IMR-90 (cell line): ENCODE measurements around the gene CYB5B. TPM values are rescaled to one million over a fixed set of nuclear protein-coding genes. Genes with fewer than 3 reads are reported as not detected.

Source experiments
- ATAC-seq: fragments of 200-7000 bp; cut with Tn5 transposase; 2 replicates; pipeline ENCODE4 v1.9.1; 2020; ENCODE audit warnings: low read depth, mild to moderate bottlenecking, moderate library complexity
- BruUV-seq: library from RNA; stranded (reverse); fragments of 400-500 nt; replicated peaks from 2 replicates; lab custom pipeline; 2021; lab: Mats Ljungman, UMichigan
- CTCF ChIA-PET: fragments of 300-600 bp; formaldehyde crosslinking; extraction: SDS; loops from one replicate; lab custom pipeline; 2021; ENCODE audit warnings: antibody characterized with exemption; lab: Yijun Ruan, JAX
- POLR2A ChIA-PET: fragments of 300-600 bp; sonication (Branson Sonifier 250); formaldehyde crosslinking; loops from one replicate; lab custom pipeline; 2022; ENCODE audit warnings: antibody characterized with exemption; ENCODE audit not compliant: unreplicated experiment; lab: Charles Lee
- DNase-seq: peaks from one replicate; pipeline ENCODE4 v3.0.0; 2013
- H2AFZ ChIP-seq: replicated peaks from 2 replicates; pipeline ENCODE3; 2013; ENCODE audit warnings: low read length, mild to moderate bottlenecking; ENCODE audit not compliant: poor library complexity
- H2AK5ac ChIP-seq: 2 replicates; pipeline ENCODE4 v1.6.1; 2013; ENCODE audit warnings: low read depth, low read length, inconsistent platforms
- H2AK9ac ChIP-seq: replicated peaks from 2 replicates; pipeline ENCODE3; 2013; ENCODE audit warnings: mild to moderate bottlenecking, low read depth, low read length, moderate library complexity; ENCODE audit not compliant: poor library complexity
- H2BK120ac ChIP-seq: 2 replicates; pipeline ENCODE4 v1.6.1; 2013; ENCODE audit warnings: low read depth, low read length, inconsistent platforms
- H2BK15ac ChIP-seq: 3 replicates; pipeline ENCODE4 v1.6.1; 2013; ENCODE audit warnings: low read depth, low read length, inconsistent platforms
- H2BK20ac ChIP-seq: 2 replicates; pipeline ENCODE4 v1.6.1; 2013; ENCODE audit warnings: low read depth, mild to moderate bottlenecking, inconsistent platforms, low read length, moderate library complexity
- H2BK5ac ChIP-seq: 2 replicates; pipeline ENCODE4 v1.6.1; 2013; ENCODE audit warnings: mild to moderate bottlenecking, low read depth, low read length, inconsistent platforms; ENCODE audit not compliant: poor library complexity, severe bottlenecking
- H3K14ac ChIP-seq: replicated peaks from 2 replicates; pipeline ENCODE4 v1.6.1; 2013; ENCODE audit warnings: low read depth, low read length, inconsistent platforms
- H3K18ac ChIP-seq: 2 replicates; pipeline ENCODE4 v1.6.1; 2013; ENCODE audit warnings: low read depth, low read length, control low read depth
- H3K23ac ChIP-seq: 2 replicates; pipeline ENCODE4 v1.6.1; 2013; ENCODE audit warnings: low read depth, low read length, inconsistent platforms
- H3K27ac ChIP-seq: 2 replicates; pipeline ENCODE4 v1.5.1; 2013; ENCODE audit warnings: mild to moderate bottlenecking, control low read depth, low read length; ENCODE audit not compliant: insufficient read depth
- H3K27me3 ChIP-seq: 2 replicates; pipeline ENCODE4 v1.6.1; 2013; ENCODE audit warnings: low read length; ENCODE audit not compliant: control insufficient read depth, insufficient read depth
- H3K36me3 ChIP-seq: 2 replicates; pipeline ENCODE4 v1.6.1; 2013; ENCODE audit warnings: low read length, mixed read lengths; ENCODE audit not compliant: control insufficient read depth, insufficient read depth
- H3K4ac ChIP-seq: 2 replicates; pipeline ENCODE4 v1.6.1; 2013; ENCODE audit warnings: low read depth, low read length, inconsistent platforms
- H3K4me1 ChIP-seq: 2 replicates; pipeline ENCODE4 v1.6.1; 2013; ENCODE audit warnings: low read length, mixed read lengths; ENCODE audit not compliant: control insufficient read depth, insufficient read depth
- H3K4me2 ChIP-seq: 2 replicates; pipeline ENCODE4 v1.6.1; 2013; ENCODE audit warnings: low read depth, mild to moderate bottlenecking, control low read depth, low read length, moderate library complexity
- H3K4me3 ChIP-seq: 2 replicates; pipeline ENCODE4 v1.5.1; 2013; ENCODE audit warnings: low read depth, mild to moderate bottlenecking, control low read depth, low read length, moderate library complexity; ENCODE audit not compliant: insufficient read depth
- H3K56ac ChIP-seq: 2 replicates; pipeline ENCODE4 v1.6.1; 2013; ENCODE audit warnings: low read length, inconsistent platforms; ENCODE audit not compliant: insufficient read depth; ENCODE audit errors: extremely low read depth
- H3K79me1 ChIP-seq, 2 experiments: 2 replicates each; pipeline ENCODE4 v1.6.1; 2013; ENCODE audit warnings: low read length in 2 of 2, inconsistent platforms in 1 of 2, low read depth in 1 of 2
- H3K9ac ChIP-seq: 2 replicates; pipeline ENCODE4 v1.6.1; 2013; ENCODE audit warnings: low read depth, low read length, control low read depth
- H3K9me1 ChIP-seq: 2 replicates; pipeline ENCODE4 v1.6.1; 2013; ENCODE audit warnings: low read length, inconsistent platforms; ENCODE audit not compliant: insufficient read depth
- H3K9me3 ChIP-seq: 2 replicates; pipeline ENCODE4 v1.6.1; 2013; ENCODE audit warnings: low read length; ENCODE audit not compliant: control insufficient read depth, insufficient read depth
- H4K20me1 ChIP-seq: 2 replicates; pipeline ENCODE4 v1.6.1; 2013; ENCODE audit warnings: low read length, inconsistent platforms; ENCODE audit not compliant: insufficient read depth
- H4K5ac ChIP-seq: 2 replicates; pipeline ENCODE4 v1.6.1; 2013; ENCODE audit warnings: mild to moderate bottlenecking, low read depth, low read length, control low read depth
- H4K8ac ChIP-seq, 2 experiments: 2 replicates each; pipeline ENCODE4 v1.6.1; 2013; ENCODE audit warnings: low read depth in 2 of 2, low read length in 2 of 2, control low read depth in 1 of 2, inconsistent platforms in 1 of 2
- H4K91ac ChIP-seq: 2 replicates; pipeline ENCODE4 v1.6.1; 2013; ENCODE audit warnings: low read depth, low read length, inconsistent platforms; ENCODE audit not compliant: insufficient read depth
- BHLHE40 ChIP-seq: fragments of 150-350 bp; IDR thresholded peaks from 2 replicates; pipeline ENCODE4 v1.6.1; 2016; ENCODE audit warnings: mild to moderate bottlenecking, low read depth, low read length
- CHD1 ChIP-seq: IDR thresholded peaks from 2 replicates; pipeline ENCODE4 v1.6.1; 2012; ENCODE audit warnings: low read depth, low read length, improper control_type of control experiment
- FOS ChIP-seq: fragments of 150-350 bp; IDR thresholded peaks from 2 replicates; pipeline ENCODE4 v1.6.1; 2016; ENCODE audit warnings: low read depth, low read length
- MXI1 ChIP-seq: IDR thresholded peaks from 2 replicates; pipeline ENCODE4 v1.6.1; 2012; ENCODE audit warnings: low read depth, mild to moderate bottlenecking, low read length, moderate library complexity, borderline replicate concordance
- POLR2A ChIP-seq: IDR thresholded peaks from 2 replicates; pipeline ENCODE4 v1.6.1; 2012; ENCODE audit warnings: mild to moderate bottlenecking, low read depth, low read length
- RCOR1 ChIP-seq: IDR thresholded peaks from 2 replicates; pipeline ENCODE4 v1.6.1; 2012; ENCODE audit warnings: mild to moderate bottlenecking, low read length, improper control_type of control experiment; ENCODE audit not compliant: insufficient replicate concordance
- SMC3 ChIP-seq: fragments of 150-350 bp; IDR thresholded peaks from 2 replicates; pipeline ENCODE4 v1.6.1; 2016; ENCODE audit warnings: low read depth, mild to moderate bottlenecking, antibody characterized with exemption, low read length, moderate library complexity
- WGBS, 2 experiments: methylation state at CpG; one replicate each; pipeline versions ENCODE4 v1.1.5 to v1.1.7; 2013; ENCODE audit warnings: missing lambda C conversion rate in 2 of 2; ENCODE audit not compliant: insufficient read length in 1 of 2; ENCODE audit errors: extremely low coverage in 2 of 2; 5-methylcytosine and 5-hydroxymethylcytosine counted together
- dilution Hi-C: fragments of 300-500 bp; cut with HindIII; formaldehyde crosslinking; loops from one replicate; pipeline ENCODE4 v1.14.3; 2018; ENCODE audit warnings: low sequenced_read_pairs; ENCODE audit not compliant: unreplicated experiment
- in situ Hi-C: fragments of 300-500 bp; cut with MboI; formaldehyde crosslinking; loops from 3 replicates; pipeline ENCODE4 v1.14.3; 2019; ENCODE audit warnings: low sequenced_read_pairs, inconsistent platforms, mixed read lengths
- intact Hi-C: fragments of 100-400 bp; cut with micrococcal nuclease; formaldehyde crosslinking; loops from 2 replicates; pipeline ENCODE4 v1.10.0; 2022
- polyA plus RNA-seq, 3 experiments: library from polyadenylated mRNA; depleted of rRNA; stranded (reverse); fragments of >200 nt; gene quantifications; 2 replicates each; pipeline ENCODE4 v1.2.3, GENCODE V29; 2012; ENCODE audit warnings: low replicate concordance in 1 of 3
- total RNA-seq: library from RNA; depleted of rRNA; stranded (reverse); fragments of >200 nt; gene quantifications from 2 replicates; pipeline ENCODE4 v1.2.3, GENCODE V29; 2012
- TF ChIP-seq, protein P1 (sequence below): fragments of 150-350 bp; IDR thresholded peaks from 2 replicates; pipeline ENCODE4 v1.6.1; 2017; ENCODE audit warnings: mild to moderate bottlenecking, antibody characterized with exemption, low read length, low read depth
- TF ChIP-seq, protein P2 (sequence below): fragments of 150-350 bp; IDR thresholded peaks from 2 replicates; pipeline ENCODE4 v1.6.1; 2016; ENCODE audit warnings: low read depth, mild to moderate bottlenecking, low read length, moderate library complexity, borderline replicate concordance
- TF ChIP-seq, protein P3 (sequence below): conservative IDR thresholded peaks from 2 replicates; pipeline ENCODE4 v1.5.1; 2012; ENCODE audit warnings: mild to moderate bottlenecking, low read depth, low read length, improper control_type of control experiment

The CYB5B gene
- total and polyA plus RNA-seq, 2 of the 4 experiments (the other 2 are of a cell fraction), result 100 to 102 TPM

DNA sequence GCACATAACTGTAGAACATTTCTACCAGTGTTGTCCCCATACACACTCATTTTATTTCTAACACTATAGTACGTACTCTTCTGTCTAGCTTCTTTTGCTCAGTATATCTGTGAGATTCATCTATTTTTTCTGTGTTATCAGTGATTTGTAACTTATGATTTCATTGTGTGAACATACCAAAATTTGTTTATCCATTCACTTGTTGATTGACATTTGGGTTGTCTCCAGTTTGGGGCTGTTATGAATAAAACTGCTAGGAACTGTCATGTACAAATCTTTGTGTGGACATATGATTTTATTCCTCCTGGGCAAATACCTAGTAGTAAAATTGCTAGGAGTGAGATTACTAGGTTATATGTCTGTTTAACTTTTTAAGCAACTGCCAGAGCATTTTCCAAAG, 9.6 kb downstream of the CYB5B start:
- Histone ChIP-seq H3K36me3 (peaks cover 15% of the 10 kb centered on the region), H2BK15ac (no peak overlapping the region), H3K4me2 (no peak overlapping the region), H2BK5ac (no peak overlapping the region), H3K56ac (no peak overlapping the region), H3K27me3 (no peaks in the 10 kb centered on the region), H4K20me1 (no peaks in the 10 kb centered on the region), H2BK20ac (no peak overlapping the region), H4K5ac (no peak overlapping the region), H3K4me3 (no peak overlapping the region), H3K23ac (no peak overlapping the region), H3K14ac (no peak overlapping the region), H3K9me1 (no peaks in the 10 kb centered on the region), H2BK120ac (no peak overlapping the region), H3K4me1 (no peaks in the 10 kb centered on the region), H4K8ac (no peak overlapping the region), H3K9me3 (no peaks in the 10 kb centered on the region), H2AK5ac (no peak overlapping the region), H3K79me1 (peaks cover 31 to 45% of the 10 kb centered on the region in 2 experiments), H3K4ac (no peak overlapping the region), H2AFZ (no peak overlapping the region), H4K91ac (no peak overlapping the region), H2AK9ac (no peak overlapping the region), H3K18ac (no peak overlapping the region), H3K9ac (no peak overlapping the region), H3K27ac (no peak overlapping the region)
- TF ChIP-seq RCOR1 (no peak), POLR2A (no peak), MXI1 (no peak), FOS (no peak), BHLHE40 (no peak), SMC3 (no peak), CHD1 (no peak)
- TF ChIP-seq, protein P1, sequence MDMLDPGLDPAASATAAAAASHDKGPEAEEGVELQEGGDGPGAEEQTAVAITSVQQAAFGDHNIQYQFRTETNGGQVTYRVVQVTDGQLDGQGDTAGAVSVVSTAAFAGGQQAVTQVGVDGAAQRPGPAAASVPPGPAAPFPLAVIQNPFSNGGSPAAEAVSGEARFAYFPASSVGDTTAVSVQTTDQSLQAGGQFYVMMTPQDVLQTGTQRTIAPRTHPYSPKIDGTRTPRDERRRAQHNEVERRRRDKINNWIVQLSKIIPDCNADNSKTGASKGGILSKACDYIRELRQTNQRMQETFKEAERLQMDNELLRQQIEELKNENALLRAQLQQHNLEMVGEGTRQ, result no peak
- TF ChIP-seq, protein P2, sequence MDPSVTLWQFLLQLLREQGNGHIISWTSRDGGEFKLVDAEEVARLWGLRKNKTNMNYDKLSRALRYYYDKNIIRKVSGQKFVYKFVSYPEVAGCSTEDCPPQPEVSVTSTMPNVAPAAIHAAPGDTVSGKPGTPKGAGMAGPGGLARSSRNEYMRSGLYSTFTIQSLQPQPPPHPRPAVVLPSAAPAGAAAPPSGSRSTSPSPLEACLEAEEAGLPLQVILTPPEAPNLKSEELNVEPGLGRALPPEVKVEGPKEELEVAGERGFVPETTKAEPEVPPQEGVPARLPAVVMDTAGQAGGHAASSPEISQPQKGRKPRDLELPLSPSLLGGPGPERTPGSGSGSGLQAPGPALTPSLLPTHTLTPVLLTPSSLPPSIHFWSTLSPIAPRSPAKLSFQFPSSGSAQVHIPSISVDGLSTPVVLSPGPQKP, result no peak
- TF ChIP-seq, protein P3, sequence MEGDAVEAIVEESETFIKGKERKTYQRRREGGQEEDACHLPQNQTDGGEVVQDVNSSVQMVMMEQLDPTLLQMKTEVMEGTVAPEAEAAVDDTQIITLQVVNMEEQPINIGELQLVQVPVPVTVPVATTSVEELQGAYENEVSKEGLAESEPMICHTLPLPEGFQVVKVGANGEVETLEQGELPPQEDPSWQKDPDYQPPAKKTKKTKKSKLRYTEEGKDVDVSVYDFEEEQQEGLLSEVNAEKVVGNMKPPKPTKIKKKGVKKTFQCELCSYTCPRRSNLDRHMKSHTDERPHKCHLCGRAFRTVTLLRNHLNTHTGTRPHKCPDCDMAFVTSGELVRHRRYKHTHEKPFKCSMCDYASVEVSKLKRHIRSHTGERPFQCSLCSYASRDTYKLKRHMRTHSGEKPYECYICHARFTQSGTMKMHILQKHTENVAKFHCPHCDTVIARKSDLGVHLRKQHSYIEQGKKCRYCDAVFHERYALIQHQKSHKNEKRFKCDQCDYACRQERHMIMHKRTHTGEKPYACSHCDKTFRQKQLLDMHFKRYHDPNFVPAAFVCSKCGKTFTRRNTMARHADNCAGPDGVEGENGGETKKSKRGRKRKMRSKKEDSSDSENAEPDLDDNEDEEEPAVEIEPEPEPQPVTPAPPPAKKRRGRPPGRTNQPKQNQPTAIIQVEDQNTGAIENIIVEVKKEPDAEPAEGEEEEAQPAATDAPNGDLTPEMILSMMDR, result no peak
- ChIA-PET CTCF (no interaction called here), POLR2A (no interaction called here)
- dilution Hi-C loops (no loop called here), intact Hi-C loops (no loop called here), in situ Hi-C loops (no loop called here)
- no CpG with 5 or more reads among the region's 1 CpG for WGBS, 2 experiments
- ATAC-seq, result no peak
- no TSS peak for BruUV-seq
- DNase-seq, result no peak
